Ovary (tissue), 3 donors: Measurements from ENCODE around the gene KIAA1755.

Experiments used
- CTCF ChIP-seq, 3 donors: fragments of 450-650 bp in 2 of 3; fragments of 200-600 bp in 1 of 3; IDR thresholded peaks; one replicate each; pipeline versions ENCODE4 v1.5.1 to v1.8.0; 2016 to 2022; ENCODE audit warnings: antibody characterized with exemption in 3 of 3, mild to moderate bottlenecking in 1 of 3
- EP300 ChIP-seq: sonication (generic); formaldehyde crosslinking; IDR thresholded peaks from one replicate; pipeline ENCODE4 v1.6.1; 2017; ENCODE audit warnings: antibody characterized with exemption
- POLR2A ChIP-seq: fragments of 450-650 bp; IDR thresholded peaks from one replicate; pipeline ENCODE4 v1.6.1; 2017; ENCODE audit warnings: antibody characterized with exemption, mild to moderate bottlenecking, moderate library complexity
- donor health status: DM: no; HTN: no; CAD: no.

- no peak for TF ChIP-seq CTCF (IDR thresholded peaks at IDR 0.05)
- no peak for TF ChIP-seq POLR2A
- no peak for TF ChIP-seq EP300
These were observed 89.5 kb downstream of the KIAA1755 start for GRCh38 chr20:38170826-38171674.
